Ovary (tissue), 3 donors: ENCODE results near the gene RPS6KA3.

Experiments
- EP300 ChIP-seq: sonication (generic); formaldehyde crosslinking; IDR thresholded peaks from one replicate; pipeline ENCODE4 v1.6.1; 2017; ENCODE audit warnings: antibody characterized with exemption
- POLR2A ChIP-seq: fragments of 450-650 bp; IDR thresholded peaks from one replicate; pipeline ENCODE4 v1.6.1; 2017; ENCODE audit warnings: antibody characterized with exemption, mild to moderate bottlenecking, moderate library complexity
- TF ChIP-seq, protein P1 (sequence below), 3 donors: fragments of 450-650 bp in 2 of 3; fragments of 200-600 bp in 1 of 3; IDR thresholded peaks; one replicate each; pipeline versions ENCODE4 v1.5.1 to v1.8.0; 2016 to 2022; ENCODE audit warnings: antibody characterized with exemption in 3 of 3, mild to moderate bottlenecking in 1 of 3
- donor health status: DM: no; HTN: no; CAD: no.

DNA sequence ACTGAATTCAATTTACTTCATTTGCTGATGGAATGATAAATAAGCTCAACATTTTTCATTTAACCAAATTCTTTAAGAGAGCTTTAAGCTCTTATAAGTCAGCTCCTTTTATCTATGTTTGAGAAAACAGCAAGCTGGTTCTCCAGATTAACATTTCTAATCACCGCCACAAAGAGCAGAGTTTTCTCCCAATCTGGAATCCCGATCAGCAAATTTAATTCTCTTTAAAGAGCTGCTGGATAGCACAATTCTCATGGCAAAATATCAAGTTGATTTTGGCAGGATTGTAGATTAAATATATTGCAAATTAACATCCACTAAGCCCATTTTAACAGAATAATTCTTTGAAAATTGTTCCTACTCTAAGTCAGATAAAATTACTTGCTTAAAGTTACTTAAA is 48.8 kb downstream of the RPS6KA3 start:
- TF ChIP-seq EP300 (no peak), POLR2A (no peak)
- TF ChIP-seq, protein P1, sequence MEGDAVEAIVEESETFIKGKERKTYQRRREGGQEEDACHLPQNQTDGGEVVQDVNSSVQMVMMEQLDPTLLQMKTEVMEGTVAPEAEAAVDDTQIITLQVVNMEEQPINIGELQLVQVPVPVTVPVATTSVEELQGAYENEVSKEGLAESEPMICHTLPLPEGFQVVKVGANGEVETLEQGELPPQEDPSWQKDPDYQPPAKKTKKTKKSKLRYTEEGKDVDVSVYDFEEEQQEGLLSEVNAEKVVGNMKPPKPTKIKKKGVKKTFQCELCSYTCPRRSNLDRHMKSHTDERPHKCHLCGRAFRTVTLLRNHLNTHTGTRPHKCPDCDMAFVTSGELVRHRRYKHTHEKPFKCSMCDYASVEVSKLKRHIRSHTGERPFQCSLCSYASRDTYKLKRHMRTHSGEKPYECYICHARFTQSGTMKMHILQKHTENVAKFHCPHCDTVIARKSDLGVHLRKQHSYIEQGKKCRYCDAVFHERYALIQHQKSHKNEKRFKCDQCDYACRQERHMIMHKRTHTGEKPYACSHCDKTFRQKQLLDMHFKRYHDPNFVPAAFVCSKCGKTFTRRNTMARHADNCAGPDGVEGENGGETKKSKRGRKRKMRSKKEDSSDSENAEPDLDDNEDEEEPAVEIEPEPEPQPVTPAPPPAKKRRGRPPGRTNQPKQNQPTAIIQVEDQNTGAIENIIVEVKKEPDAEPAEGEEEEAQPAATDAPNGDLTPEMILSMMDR (IDR thresholded peaks at IDR 0.05): no peak
